Parathyroid adenoma (tissue), 2 donors: ENCODE measurements around the gene SSX2IP.

ENCODE experiments used
- H2AFZ ChIP-seq: fragments of 300-600 bp; sonication (generic); one replicate; pipeline ENCODE4 v1.7.0; 2017; ENCODE audit warnings: antibody characterized with exemption, mild to moderate bottlenecking
- H3K27ac ChIP-seq: fragments of 300-600 bp; sonication (generic); one replicate; pipeline ENCODE4 v1.7.0; 2017
- H3K27me3 ChIP-seq: fragments of 300-600 bp; sonication (generic); one replicate; pipeline ENCODE4 v1.7.0; 2017; ENCODE audit warnings: low read length; ENCODE audit not compliant: control insufficient read depth, insufficient read depth
- H3K36me3 ChIP-seq: fragments of 300-600 bp; sonication (generic); one replicate; pipeline ENCODE4 v1.7.0; 2017; ENCODE audit warnings: low read length; ENCODE audit not compliant: control insufficient read depth, insufficient read depth
- H3K4me1 ChIP-seq: fragments of 300-600 bp; sonication (generic); one replicate; pipeline ENCODE4 v1.7.0; 2017; ENCODE audit warnings: control low read depth
- H3K4me2 ChIP-seq: fragments of 300-600 bp; sonication (generic); one replicate; pipeline ENCODE4 v1.7.0; 2017; ENCODE audit warnings: low read length
- H3K4me3 ChIP-seq: fragments of 300-600 bp; sonication (generic); one replicate; pipeline ENCODE4 v1.7.0; 2017; ENCODE audit warnings: low read depth, low read length
- H3K79me2 ChIP-seq: fragments of 300-600 bp; sonication (generic); one replicate; pipeline ENCODE4 v1.7.0; 2017; ENCODE audit warnings: control low read depth
- H3K9ac ChIP-seq: fragments of 300-600 bp; sonication (generic); one replicate; pipeline ENCODE4 v1.7.0; 2017; ENCODE audit warnings: mild to moderate bottlenecking
- H3K9me3 ChIP-seq: fragments of 300-600 bp; sonication (generic); one replicate; pipeline ENCODE4 v1.7.0; 2017; ENCODE audit warnings: low read length; ENCODE audit not compliant: control insufficient read depth
- TF ChIP-seq, protein P1 (sequence below): fragments of 300-600 bp; sonication (generic); IDR thresholded peaks from one replicate; pipeline ENCODE4 v1.7.0; 2017; ENCODE audit warnings: antibody characterized with exemption, mild to moderate bottlenecking
- donor health status: primary hyperparathyroidism.

The SSX2IP gene

DNA sequence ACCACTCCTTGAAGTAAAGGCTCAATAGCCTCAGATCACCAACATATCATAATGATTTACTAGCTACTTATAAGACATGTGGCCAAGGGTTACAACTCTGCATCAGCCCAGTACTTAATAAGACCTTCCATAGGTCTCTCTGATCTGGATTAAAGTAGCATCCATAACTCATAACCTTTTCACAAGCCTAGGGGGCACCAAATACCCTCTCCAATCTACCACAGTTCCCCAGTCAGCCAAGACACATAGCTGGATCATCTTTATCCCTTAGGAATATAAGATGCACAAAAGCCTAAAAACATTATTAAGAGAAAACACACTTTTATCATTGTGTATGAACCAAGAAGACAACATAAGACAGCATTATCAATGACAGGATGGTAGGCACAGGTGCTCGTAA lies 22.1 kb downstream of the SSX2IP start:
- H3K27ac ChIP-seq = no peak overlapping the region
- H3K4me1 ChIP-seq = no peaks in the 10 kb centered on the region
- no peaks in the 10 kb centered on the region for H3K36me3 ChIP-seq
- H3K4me3 ChIP-seq = no peak overlapping the region
- TF ChIP-seq, protein P1, sequence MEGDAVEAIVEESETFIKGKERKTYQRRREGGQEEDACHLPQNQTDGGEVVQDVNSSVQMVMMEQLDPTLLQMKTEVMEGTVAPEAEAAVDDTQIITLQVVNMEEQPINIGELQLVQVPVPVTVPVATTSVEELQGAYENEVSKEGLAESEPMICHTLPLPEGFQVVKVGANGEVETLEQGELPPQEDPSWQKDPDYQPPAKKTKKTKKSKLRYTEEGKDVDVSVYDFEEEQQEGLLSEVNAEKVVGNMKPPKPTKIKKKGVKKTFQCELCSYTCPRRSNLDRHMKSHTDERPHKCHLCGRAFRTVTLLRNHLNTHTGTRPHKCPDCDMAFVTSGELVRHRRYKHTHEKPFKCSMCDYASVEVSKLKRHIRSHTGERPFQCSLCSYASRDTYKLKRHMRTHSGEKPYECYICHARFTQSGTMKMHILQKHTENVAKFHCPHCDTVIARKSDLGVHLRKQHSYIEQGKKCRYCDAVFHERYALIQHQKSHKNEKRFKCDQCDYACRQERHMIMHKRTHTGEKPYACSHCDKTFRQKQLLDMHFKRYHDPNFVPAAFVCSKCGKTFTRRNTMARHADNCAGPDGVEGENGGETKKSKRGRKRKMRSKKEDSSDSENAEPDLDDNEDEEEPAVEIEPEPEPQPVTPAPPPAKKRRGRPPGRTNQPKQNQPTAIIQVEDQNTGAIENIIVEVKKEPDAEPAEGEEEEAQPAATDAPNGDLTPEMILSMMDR = no peak
- no peak overlapping the region for H3K4me2 ChIP-seq
- no peak overlapping the region for H3K9ac ChIP-seq
- H3K9me3 ChIP-seq = no peaks in the 10 kb centered on the region
- H2AFZ ChIP-seq = no peak overlapping the region
- H3K79me2 ChIP-seq = no peaks in the 10 kb centered on the region
- no peaks in the 10 kb centered on the region for H3K27me3 ChIP-seq

DNA sequence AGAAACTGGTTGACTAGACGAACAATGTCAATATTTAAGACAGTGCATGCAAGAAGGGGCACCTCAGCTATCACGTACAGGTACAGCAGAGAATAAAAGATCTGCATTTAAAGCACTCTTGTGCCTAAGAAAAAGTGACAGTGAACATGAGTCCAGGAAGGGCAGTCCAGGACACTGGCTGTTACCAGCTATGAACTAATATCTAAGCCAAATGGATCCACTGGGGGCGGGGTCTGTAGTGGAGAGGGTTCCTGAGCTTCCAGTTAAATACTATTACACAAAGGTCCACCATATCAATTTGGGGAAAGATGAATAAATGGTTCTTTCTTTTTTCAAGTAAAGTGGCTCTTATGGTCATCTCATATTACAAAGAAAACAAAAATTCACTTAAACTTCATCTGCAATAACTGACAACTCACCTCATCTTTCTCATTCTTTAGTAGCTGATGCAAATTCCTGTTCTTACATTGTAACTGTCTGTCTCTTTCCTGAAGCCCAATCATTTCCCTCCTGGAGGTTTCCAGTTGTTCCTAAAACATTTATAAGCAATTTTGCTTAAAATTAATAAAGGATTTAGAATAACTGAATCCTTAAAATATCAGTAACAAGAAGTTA lies 24.5 kb downstream of the SSX2IP start:
- no peaks in the 10 kb centered on the region for H3K4me1 ChIP-seq

DNA sequence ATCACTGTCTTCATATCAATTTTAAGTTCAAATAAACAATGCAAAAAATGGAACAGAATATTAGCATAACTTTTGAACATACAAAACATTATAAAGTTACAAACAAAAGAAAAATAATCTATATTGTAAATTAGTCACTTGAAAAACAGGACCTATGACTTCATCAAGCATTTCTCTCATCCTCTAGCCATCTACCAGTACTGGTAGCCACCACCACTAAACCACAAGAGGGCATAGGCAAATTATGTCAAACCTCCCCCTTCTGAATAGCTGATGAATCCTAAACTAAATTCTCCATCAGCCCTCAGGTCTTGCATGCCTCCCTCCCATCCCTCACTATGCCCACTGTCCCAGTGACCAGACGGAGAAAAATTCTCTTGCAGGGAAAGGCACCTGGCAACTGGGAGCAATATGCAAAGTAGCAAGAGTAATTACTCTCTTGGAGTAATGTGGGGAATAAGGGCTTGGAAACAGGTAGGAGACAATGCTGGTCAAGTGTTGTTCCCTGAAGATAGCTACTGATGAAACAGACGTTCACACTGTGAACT lies 37.1 kb downstream of the SSX2IP start:
- Histone ChIP-seq H3K9me3 (no peaks in the 10 kb centered on the region), H3K4me3 (no peak overlapping the region), H3K27ac (no peak overlapping the region), H2AFZ (no peak overlapping the region), H3K79me2 (no peaks in the 10 kb centered on the region), H3K4me2 (no peak overlapping the region), H3K4me1 (no peaks in the 10 kb centered on the region), H3K27me3 (no peaks in the 10 kb centered on the region), H3K9ac (no peak overlapping the region), H3K36me3 (no peaks in the 10 kb centered on the region)
- TF ChIP-seq, protein P1 = no peak

More for the DNA sequence above, 24.5 kb downstream of the SSX2IP start:
- Histone ChIP-seq H2AFZ (no peak overlapping the region), H3K9me3 (no peaks in the 10 kb centered on the region), H3K9ac (no peak overlapping the region), H3K27me3 (no peaks in the 10 kb centered on the region), H3K36me3 (no peaks in the 10 kb centered on the region), H3K4me2 (no peak overlapping the region), H3K27ac (no peak overlapping the region), H3K4me3 (no peak overlapping the region), H3K79me2 (no peaks in the 10 kb centered on the region)
- TF ChIP-seq, protein P1 = no peak

DNA sequence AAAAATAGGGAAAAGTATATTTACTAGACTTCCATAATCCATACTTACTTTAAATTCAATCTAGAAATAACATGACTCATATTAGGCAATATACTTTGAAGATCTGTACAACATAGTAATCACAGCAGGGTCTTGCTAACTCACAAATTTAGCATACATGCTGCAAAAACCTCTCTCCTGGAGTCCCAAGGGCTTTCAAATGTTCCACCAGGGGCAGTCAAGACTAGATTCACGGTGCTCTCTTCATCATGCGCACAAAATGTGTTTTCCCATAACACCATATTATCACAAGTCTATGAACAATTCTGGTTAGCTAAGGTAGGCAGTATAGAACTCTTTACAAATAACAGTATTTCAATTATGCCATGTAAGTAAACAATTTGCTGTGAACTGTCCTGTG lies 45.8 kb downstream of the SSX2IP start:
- Histone ChIP-seq H2AFZ (no peak overlapping the region), H3K79me2 (no peaks in the 10 kb centered on the region), H3K27ac (no peak overlapping the region), H3K36me3 (no peaks in the 10 kb centered on the region), H3K4me2 (no peak overlapping the region), H3K9me3 (no peaks in the 10 kb centered on the region), H3K4me3 (no peak overlapping the region), H3K4me1 (no peaks in the 10 kb centered on the region), H3K9ac (no peak overlapping the region), H3K27me3 (no peaks in the 10 kb centered on the region)
- TF ChIP-seq, protein P1 = no peak

DNA sequence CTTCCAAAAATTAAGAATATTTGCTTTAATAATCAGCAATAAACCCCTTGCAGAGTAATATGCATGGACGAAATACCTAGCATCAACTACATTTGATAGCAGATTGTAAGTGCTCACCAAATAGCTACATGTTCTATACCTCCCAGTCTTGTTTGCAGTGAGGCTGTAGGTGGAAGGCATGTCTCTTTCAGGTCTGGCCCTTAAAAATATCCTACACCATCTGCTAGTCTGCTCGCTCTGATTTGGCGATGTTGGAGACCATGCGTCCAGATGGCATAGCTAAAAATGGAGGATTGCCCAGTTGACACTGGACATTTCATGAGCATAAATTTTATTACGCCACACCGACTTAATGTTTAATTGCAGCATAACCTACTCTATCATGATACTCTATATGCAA lies 47.1 kb downstream of the SSX2IP start:
- Histone ChIP-seq H3K4me2 (no peak overlapping the region), H3K9ac (no peak overlapping the region), H3K27ac (no peak overlapping the region), H3K36me3 (no peaks in the 10 kb centered on the region), H3K79me2 (no peaks in the 10 kb centered on the region), H3K27me3 (no peaks in the 10 kb centered on the region), H3K4me1 (no peaks in the 10 kb centered on the region), H3K9me3 (no peaks in the 10 kb centered on the region), H2AFZ (no peak overlapping the region), H3K4me3 (no peak overlapping the region)
- TF ChIP-seq, protein P1 = no peak
